ENCODE data around the gene PLCB4. TPM values are rescaled to one million over a fixed set of nuclear protein-coding genes. Genes with fewer than 3 reads are reported as not detected.

PLCB4 gene
- polyA plus RNA-seq, 1 of the 3 experiments (the other 2 are of a cell fraction): 5.5 TPM

- TF ChIP-seq IRF3 (IDR thresholded peaks at IDR 0.05; ENCODE audit: low read depth, low read length) (no peak), EZH2phosphoT487 (IDR thresholded peaks at IDR 0.05; ENCODE audit: borderline replicate concordance, low read depth) (no peak), CTCF (IDR thresholded peaks at IDR 0.05) (no peak), ZBTB33 (IDR thresholded peaks at IDR 0.05; ENCODE audit: borderline replicate concordance, low read depth) (no peak), RAD21 (IDR thresholded peaks at IDR 0.05; ENCODE audit: low read length) (no peak)
Observed at GRCh38 chr20:9027626-9028025, 41.3 kb upstream of the PLCB4 start (continued).

- H3K9me2 ChIP-seq: no peaks in the 10 kb centered on the region
- 0 out of 2 replicates have a peak, but pooled peaks have one; percentile 14 for TF ChIP-seq PBX3 (IDR thresholded peaks at IDR 0.05)
- no peak for TF ChIP-seq TAF1 (IDR thresholded peaks at IDR 0.05; ENCODE audit: borderline replicate concordance, low read depth, low read length)
- H3K9ac ChIP-seq: no peak overlapping the region
- no peak overlapping the region for H3K27ac ChIP-seq (ENCODE audit: low read depth in 2 of 2, low read length in 1 of 2)
- no peaks in the 10 kb centered on the region for H3K36me3 ChIP-seq (replicated peaks in 1 of 2; ENCODE audit: control insufficient read depth in 1 of 2, insufficient read depth in 2 of 2, low read length in 1 of 2)
- no peaks in the 10 kb centered on the region for H3K27me3 ChIP-seq (ENCODE audit: insufficient read depth)
- 59% methylated on average over 3 of the region's 3 CpGs for WGBS (ENCODE audit: low lambda C conversion rate)
- DNase-seq: no peak
- POLR2A ChIA-PET: no interaction called here
- no peaks in the 10 kb centered on the region for H3K9me3 ChIP-seq
- H3K4me2 ChIP-seq: no peak overlapping the region
- no peaks in the 10 kb centered on the region for H4K20me1 ChIP-seq (ENCODE audit: insufficient read depth)
- CTCF ChIA-PET: no interaction called here
- H3K79me2 ChIP-seq (ENCODE audit: insufficient read depth): no peaks in the 10 kb centered on the region
- no peak overlapping the region for H3K4me3 ChIP-seq (ENCODE audit: low read depth in 2 of 2, low read length in 1 of 2)
- H3F3A ChIP-seq (replicated peaks; ENCODE audit: insufficient read depth): peaks cover 10% of the 10 kb centered on the region
- no peak overlapping the region; the same call in 1 of the 2 replicates for H2AFZ ChIP-seq (ENCODE audit: low read depth)
- H3K4me1 ChIP-seq (ENCODE audit: control insufficient read depth in 1 of 2, insufficient read depth in 2 of 2, low read depth in 1 of 2, low read length in 1 of 2): 0 out of 4 replicates have a peak, but pooled peaks cover 0 to 7% of the 10 kb centered on the region in 2 experiments
Observed at GRCh38 chr20:9028419-9028818, 40.5 kb upstream of the PLCB4 start.

GRCh38 chr20:9031991-9032390 is 36.9 kb upstream of the PLCB4 start:
- H2AFZ ChIP-seq (ENCODE audit: low read depth): no peak overlapping the region
- H3K9me3 ChIP-seq: no peaks in the 10 kb centered on the region
- DNase-seq: no peak
- TF ChIP-seq TAF1 (IDR thresholded peaks at IDR 0.05; ENCODE audit: borderline replicate concordance, low read depth, low read length) (no peak), ZBTB33 (IDR thresholded peaks at IDR 0.05; ENCODE audit: borderline replicate concordance, low read depth) (no peak), RFX5 (IDR thresholded peaks at IDR 0.05; ENCODE audit: low read length) (no peak), MAX (IDR thresholded peaks at IDR 0.05; ENCODE audit: low read depth) (no peak), GABPA (IDR thresholded peaks at IDR 0.05; ENCODE audit: low read depth) (no peak), FOXJ3 (CRISPR knock-in tag; IDR thresholded peaks at IDR 0.05) (no peak), SMC3 (IDR thresholded peaks at IDR 0.05; ENCODE audit: low read depth, low read length) (no peak)
- no peaks in the 10 kb centered on the region for H3K36me3 ChIP-seq (replicated peaks in 1 of 2; ENCODE audit: control insufficient read depth in 1 of 2, insufficient read depth in 2 of 2, low read length in 1 of 2)
- peak overlapping the region in 1 of 2 experiments; percentile 23; a peak in 1 of 4 replicates for H3K27ac ChIP-seq (ENCODE audit: low read depth in 2 of 2, low read length in 1 of 2)
- H3K4me1 ChIP-seq (ENCODE audit: control insufficient read depth in 1 of 2, insufficient read depth in 2 of 2, low read depth in 1 of 2, low read length in 1 of 2): peaks cover 0 to 9% of the 10 kb centered on the region in 2 experiments; a peak in 1 of 4 replicates
- WGBS (ENCODE audit: low lambda C conversion rate): 76% methylated on average over 8 of the region's 8 CpGs
- no peaks in the 10 kb centered on the region for H3K27me3 ChIP-seq (ENCODE audit: insufficient read depth)
- H3K79me2 ChIP-seq (ENCODE audit: insufficient read depth): no peaks in the 10 kb centered on the region
- CTCF ChIA-PET: no interaction called here
- H4K20me1 ChIP-seq (ENCODE audit: insufficient read depth): no peaks in the 10 kb centered on the region
- POLR2A ChIA-PET: no interaction called here
- peaks cover 10% of the 10 kb centered on the region for H3F3A ChIP-seq (replicated peaks; ENCODE audit: insufficient read depth)
- no peaks in the 10 kb centered on the region for H3K9me2 ChIP-seq
- H3K9ac ChIP-seq: no peak overlapping the region
- no peak overlapping the region for H3K4me3 ChIP-seq (ENCODE audit: low read depth in 2 of 2, low read length in 1 of 2)
- H3K4me2 ChIP-seq: no peak overlapping the region

All from SK-N-SH (cell line).